GM12878 (cell line): ENCODE measurements around the gene TNFRSF8. TPM values are rescaled to one million over a fixed set of nuclear protein-coding genes. Genes with fewer than 3 reads are reported as not detected.

Experiments used
- ATAC-seq: fragments of 200-7000 bp; cut with Tn5 transposase; 3 replicates; pipeline ENCODE4 v1.9.1; 2020; ENCODE audit warnings: mild to moderate bottlenecking, moderate library complexity
- BruUV-seq: library from RNA; stranded (reverse); fragments of 400-500 nt; replicated peaks from 2 replicates; lab custom pipeline; 2021; lab: Mats Ljungman, UMichigan
- CTCF ChIA-PET: fragments of 300-600 bp; sonication (Branson Sonifier 250); formaldehyde crosslinking; extraction: SDS; loops from one replicate; lab custom pipeline; 2021; ENCODE audit warnings: inconsistent platforms; lab: Yijun Ruan, JAX
- POLR2A ChIA-PET: fragments of 350-600 bp; formaldehyde crosslinking; extraction: SDS; loops from one replicate; lab custom pipeline; 2021; ENCODE audit warnings: inconsistent platforms; lab: Charles Lee
- RAD21 ChIA-PET: fragments of 300-600 bp; sonication (Branson Sonifier 250); formaldehyde crosslinking; loops from one replicate; lab custom pipeline; 2023; ENCODE audit warnings: antibody characterized with exemption; ENCODE audit not compliant: unreplicated experiment; lab: Charles Lee
- SMC1A ChIA-PET: fragments of 300-600 bp; sonication (Branson Sonifier 250); formaldehyde crosslinking; loops from one replicate; lab custom pipeline; 2023; ENCODE audit not compliant: unreplicated experiment, uncharacterized antibody; lab: Charles Lee
- DNase-seq: peaks from one replicate; pipeline ENCODE4 v3.0.0-alpha.2; 2011; ENCODE audit warnings: low read depth, low spot score
- FAIRE-seq: peaks from 3 replicates; lab custom pipeline; 2011; peaks lifted over from hg19 to GRCh38; lab: Jason Lieb, UNC
- H2AFZ ChIP-seq: 2 replicates; pipeline ENCODE4 v1.6.0; 2011; ENCODE audit warnings: low read depth, low read length, control low read depth; ENCODE audit not compliant: control insufficient read depth
- H3K27ac ChIP-seq: 2 replicates; pipeline ENCODE4 v1.5.1; 2011; ENCODE audit warnings: control low read depth; ENCODE audit not compliant: control insufficient read depth, insufficient read depth
- H3K27me3 ChIP-seq, 2 experiments: replicated peaks in 1 of 2; 2 replicates each; pipeline versions ENCODE4 v1.6.0 to v1.6.1; 2011; ENCODE audit warnings: low read length in 1 of 2; ENCODE audit not compliant: control insufficient read depth in 2 of 2, insufficient read depth in 2 of 2
- H3K36me3 ChIP-seq, 2 experiments: 2 replicates each; pipeline ENCODE4 v1.5.1; 2011; ENCODE audit warnings: low read length in 1 of 2; ENCODE audit not compliant: control insufficient read depth in 2 of 2, insufficient read depth in 2 of 2
- H3K4me1 ChIP-seq: 2 replicates; pipeline ENCODE4 v1.6.1; 2011; ENCODE audit warnings: mild to moderate bottlenecking, low read length, moderate library complexity, mixed read lengths; ENCODE audit not compliant: control insufficient read depth, insufficient read depth
- H3K4me2 ChIP-seq: 2 replicates; pipeline ENCODE4 v1.6.0; 2011; ENCODE audit warnings: control low read depth; ENCODE audit not compliant: control insufficient read depth, insufficient read depth
- H3K4me3 ChIP-seq: fragments of 200-600 bp; sonication (generic); 2 replicates; pipeline ENCODE4 v1.5.1; 2016
- H3K79me2 ChIP-seq: 2 replicates; pipeline ENCODE4 v1.6.0; 2011; ENCODE audit warnings: low read length; ENCODE audit not compliant: control insufficient read depth, insufficient read depth
- H3K9ac ChIP-seq: 2 replicates; pipeline ENCODE4 v1.8.0; 2011; ENCODE audit warnings: low read length, control low read depth, mixed read lengths; ENCODE audit not compliant: control insufficient read depth, insufficient read depth
- H3K9me3 ChIP-seq: replicated peaks from 3 replicates; pipeline ENCODE4 v1.5.1; 2011; ENCODE audit warnings: mild to moderate bottlenecking, low read length; ENCODE audit not compliant: control insufficient read depth, insufficient read depth
- H4K20me1 ChIP-seq: 2 replicates; pipeline ENCODE4 v1.6.0; 2011; ENCODE audit not compliant: control insufficient read depth, insufficient read depth
- CTCF ChIP-seq, 3 experiments: IDR thresholded peaks in 2 of 3; conservative IDR thresholded peaks in 1 of 3; 2 replicates each; pipeline ENCODE4 v1.5.1; 2011; ENCODE audit warnings: low read depth in 3 of 3, low read length in 3 of 3, mild to moderate bottlenecking in 3 of 3, control low read depth in 2 of 3, moderate library complexity in 2 of 3, inconsistent platforms in 1 of 3, mixed read lengths in 1 of 3; ENCODE audit not compliant: control insufficient read depth in 2 of 3, insufficient read depth in 1 of 3; ENCODE audit errors: extremely low read depth in 1 of 3
- PAX8 ChIP-seq: fragments of 450-650 bp; IDR thresholded peaks from 2 replicates; pipeline ENCODE4 v1.6.1; 2017; ENCODE audit warnings: mild to moderate bottlenecking, moderate library complexity
- WGBS: methylation state at CpG from one replicate; pipeline ENCODE4 v1.1.6; 2016; ENCODE audit warnings: low lambda C conversion rate; ENCODE audit not compliant: insufficient replicate concordance, insufficient coverage; ENCODE audit errors: missing lambda C conversion rate; 5-methylcytosine and 5-hydroxymethylcytosine counted together
- in situ Hi-C: fragments of 300-500 bp; cut with MboI; formaldehyde crosslinking; loops from 9 replicates; pipeline ENCODE4 v1.14.3; 2018; ENCODE audit warnings: mixed read lengths
- intact Hi-C: fragments of 100-400 bp; cut with micrococcal nuclease; formaldehyde crosslinking; loops from one replicate; pipeline ENCODE4 v1.14.2; 2022; ENCODE audit not compliant: unreplicated experiment
- polyA plus RNA-seq, 11 experiments: library from polyadenylated mRNA; depleted of rRNA in 4 of 11; unstranded in 6 of 11; stranded (reverse) in 5 of 11; fragments of >200 nt; fragmentation: Nextera tagmentation in 4 of 11; fragmentation: Illumina TruSeq in 1 of 11; extraction: Ambion mirVana in 4 of 11; extraction: Trizol in 1 of 11; gene quantifications; 1 replicate in 1 of 11; 2 replicates in 10 of 11; pipeline versions ENCODE4 v1.2.1 to v1.2.3, GENCODE V29; 2011 to 2016; ENCODE audit warnings: inconsistent platforms in 2 of 11, missing spikeins in 2 of 11, low read depth in 1 of 11
- total RNA-seq, 4 experiments: library from RNA; depleted of rRNA in 3 of 4; stranded (reverse); fragments of >200 nt in 3 of 4; fragmentation: Illumina TruSeq in 1 of 4; extraction: Trizol in 1 of 4; gene quantifications; 2 replicates each; pipeline versions ENCODE4 v1.2.1 to v1.2.3, GENCODE V29; 2013 to 2021
- TF ChIP-seq, protein P1 (sequence below): fragments of 450-650 bp; IDR thresholded peaks from 2 replicates; pipeline ENCODE4 v1.6.1; 2016; ENCODE audit warnings: mild to moderate bottlenecking, moderate library complexity, borderline replicate concordance

TNFRSF8 gene
- total and polyA plus RNA-seq, 10 of the 15 experiments (the other 5 are each of a cell fraction or from before 2014, with no cell fraction given) = 9.8 to 114 (median 58.8) TPM

GRCh38 chr1:12048372-12048771, 14.7 kb upstream of the TNFRSF8 start (continued):
- TF ChIP-seq, protein P1, sequence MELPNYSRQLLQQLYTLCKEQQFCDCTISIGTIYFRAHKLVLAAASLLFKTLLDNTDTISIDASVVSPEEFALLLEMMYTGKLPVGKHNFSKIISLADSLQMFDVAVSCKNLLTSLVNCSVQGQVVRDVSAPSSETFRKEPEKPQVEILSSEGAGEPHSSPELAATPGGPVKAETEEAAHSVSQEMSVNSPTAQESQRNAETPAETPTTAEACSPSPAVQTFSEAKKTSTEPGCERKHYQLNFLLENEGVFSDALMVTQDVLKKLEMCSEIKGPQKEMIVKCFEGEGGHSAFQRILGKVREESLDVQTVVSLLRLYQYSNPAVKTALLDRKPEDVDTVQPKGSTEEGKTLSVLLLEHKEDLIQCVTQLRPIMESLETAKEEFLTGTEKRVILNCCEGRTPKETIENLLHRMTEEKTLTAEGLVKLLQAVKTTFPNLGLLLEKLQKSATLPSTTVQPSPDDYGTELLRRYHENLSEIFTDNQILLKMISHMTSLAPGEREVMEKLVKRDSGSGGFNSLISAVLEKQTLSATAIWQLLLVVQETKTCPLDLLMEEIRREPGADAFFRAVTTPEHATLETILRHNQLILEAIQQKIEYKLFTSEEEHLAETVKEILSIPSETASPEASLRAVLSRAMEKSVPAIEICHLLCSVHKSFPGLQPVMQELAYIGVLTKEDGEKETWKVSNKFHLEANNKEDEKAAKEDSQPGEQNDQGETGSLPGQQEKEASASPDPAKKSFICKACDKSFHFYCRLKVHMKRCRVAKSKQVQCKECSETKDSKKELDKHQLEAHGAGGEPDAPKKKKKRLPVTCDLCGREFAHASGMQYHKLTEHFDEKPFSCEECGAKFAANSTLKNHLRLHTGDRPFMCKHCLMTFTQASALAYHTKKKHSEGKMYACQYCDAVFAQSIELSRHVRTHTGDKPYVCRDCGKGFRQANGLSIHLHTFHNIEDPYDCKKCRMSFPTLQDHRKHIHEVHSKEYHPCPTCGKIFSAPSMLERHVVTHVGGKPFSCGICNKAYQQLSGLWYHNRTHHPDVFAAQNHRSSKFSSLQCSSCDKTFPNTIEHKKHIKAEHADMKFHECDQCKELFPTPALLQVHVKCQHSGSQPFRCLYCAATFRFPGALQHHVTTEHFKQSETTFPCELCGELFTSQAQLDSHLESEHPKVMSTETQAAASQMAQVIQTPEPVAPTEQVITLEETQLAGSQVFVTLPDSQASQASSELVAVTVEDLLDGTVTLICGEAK = no peak
- TF ChIP-seq, all 136 proteins: peak for 0

DNA sequence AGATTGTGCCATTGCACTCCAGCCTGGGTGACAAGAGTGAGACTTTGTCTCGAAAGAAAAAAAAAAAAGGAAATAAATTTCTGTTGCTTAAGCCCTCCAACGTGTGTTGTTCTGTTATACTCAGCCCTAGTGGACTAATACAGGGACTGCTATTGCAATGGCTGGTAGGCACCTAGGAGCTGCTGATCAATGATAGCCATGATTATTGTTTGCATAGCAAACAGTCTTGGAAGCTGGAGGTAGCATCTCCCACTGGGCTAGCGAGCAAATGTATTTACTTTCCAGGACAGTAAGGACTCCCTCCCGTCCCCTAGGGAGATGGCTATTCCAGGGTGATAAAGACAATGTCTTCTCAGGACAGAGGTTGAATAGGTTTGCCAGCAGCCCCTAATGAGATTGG, 13.5 kb upstream of the TNFRSF8 start:
- in situ Hi-C loops = loop anchor here (25.0 kb wide), 1 partner anchor 1663 kb away; the partner anchor contains the start of gene PRDM2

More for the DNA sequence above, 13.5 kb upstream of the TNFRSF8 start:
- ATAC-seq (no peak), FAIRE-seq (no peak), DNase-seq (no peak)
- ChIA-PET CTCF (interaction anchor here (0.8 to 2.1 kb wide), 7 partner anchors 10 to 45 kb away, joined by 3 to 17 read pairs (median 4); no protein-coding TSS in a partner anchor), RAD21 (interaction anchor here (6.0 to 9.9 kb wide), 2 partner anchors 11 to 17 kb away, joined by 61 to 167 read pairs; partner anchors contain the start of gene TNFRSF8), SMC1A (interaction anchor here (1.4 to 14.3 kb wide), 6 partner anchors 8 to 44 kb away, joined by 3 to 209 read pairs (median 38); partner anchors contain the start of gene TNFRSF8), POLR2A (interaction anchor here (0.6 to 9.7 kb wide), 6 partner anchors 10 to 44 kb away, joined by 3 to 154 read pairs (median 4); partner anchors contain the start of gene TNFRSF8)
- H2AFZ ChIP-seq = no peak overlapping the region
- 36% methylated on average over 4 of the region's 4 CpGs for WGBS
- H4K20me1 ChIP-seq = no peaks in the 10 kb centered on the region
- TF ChIP-seq PAX8 (no peak), CTCF (IDR thresholded peaks at IDR 0.05 in 2 of 3, conservative IDR thresholded peaks at IDR 0.05 in 1 of 3; ENCODE audit: control insufficient read depth in 2 of 3, extremely low read depth in 1 of 3, insufficient read depth in 1 of 3, low read depth in 3 of 3, low read length in 3 of 3) (peak in 2 of 3 experiments; percentile 20 to 41; a peak in 1 of 6 replicates)
- no TSS peak for BruUV-seq
- H3K4me1 ChIP-seq = peaks cover 93% of the 10 kb centered on the region
- peaks cover 14% of the 10 kb centered on the region for H3K79me2 ChIP-seq
- no peak overlapping the region for H3K27ac ChIP-seq
- intact Hi-C loops = loop anchor here (5.0 kb wide), 2 partner anchors 47 to 113 kb away; no protein-coding TSS in a partner anchor
- H3K4me2 ChIP-seq = no peak overlapping the region
- no peaks in the 10 kb centered on the region for H3K9me3 ChIP-seq
- no peak overlapping the region for H3K4me3 ChIP-seq
- H3K27me3 ChIP-seq = no peaks in the 10 kb centered on the region
- H3K36me3 ChIP-seq = no peaks in the 10 kb centered on the region
- no peak overlapping the region for H3K9ac ChIP-seq
